Smooth muscle cell (in vitro differentiated cells): ENCODE measurements around the gene GALNT9. TPM values are rescaled to one million over a fixed set of nuclear protein-coding genes. Genes with fewer than 3 reads are reported as not detected.

Source experiments
- DNase-seq: peaks from one replicate; lab custom pipeline; 2025; ENCODE audit not compliant: unreplicated experiment; lab: John Stamatoyannopoulos, UW
- H2AFZ ChIP-seq: fragments of 200-600 bp; sonication (generic); 2 replicates; pipeline ENCODE4 v1.6.0; 2016; ENCODE audit warnings: antibody characterized with exemption, low read depth, mild to moderate bottlenecking
- H3F3A ChIP-seq: fragments of 200-600 bp; sonication (generic); 2 replicates; pipeline ENCODE4 v1.6.0; 2017; ENCODE audit warnings: antibody characterized with exemption, low read depth
- H3K27ac ChIP-seq: fragments of 200-600 bp; sonication (generic); 2 replicates; pipeline ENCODE4 v1.5.1; 2016; ENCODE audit warnings: low read depth, mild to moderate bottlenecking
- H3K27me3 ChIP-seq: fragments of 200-600 bp; sonication (generic); 2 replicates; pipeline ENCODE4 v1.6.1; 2016; ENCODE audit warnings: low read depth, mild to moderate bottlenecking
- H3K36me3 ChIP-seq: fragments of 200-600 bp; sonication (generic); 2 replicates; pipeline ENCODE4 v1.5.1; 2016; ENCODE audit warnings: low read depth
- H3K4me1 ChIP-seq: fragments of 200-600 bp; sonication (generic); 2 replicates; pipeline ENCODE4 v1.5.1; 2016; ENCODE audit warnings: low read depth
- H3K4me2 ChIP-seq: fragments of 200-600 bp; sonication (generic); 2 replicates; pipeline ENCODE4 v1.6.0; 2016; ENCODE audit warnings: mild to moderate bottlenecking
- H3K4me3 ChIP-seq: fragments of 200-600 bp; sonication (generic); 2 replicates; pipeline ENCODE4 v1.5.1; 2016; ENCODE audit warnings: mild to moderate bottlenecking
- H3K79me2 ChIP-seq: fragments of 200-600 bp; sonication (generic); 2 replicates; pipeline ENCODE4 v1.6.0; 2016; ENCODE audit warnings: low read depth, mild to moderate bottlenecking
- H3K9ac ChIP-seq: fragments of 200-600 bp; sonication (generic); 2 replicates; pipeline ENCODE4 v1.6.0; 2016; ENCODE audit warnings: low read depth
- H3K9me3 ChIP-seq: fragments of 200-600 bp; sonication (generic); replicated peaks from 2 replicates; pipeline ENCODE4 v1.5.1; 2016; ENCODE audit warnings: low read depth
- H4K20me1 ChIP-seq: fragments of 200-600 bp; sonication (generic); 2 replicates; pipeline ENCODE4 v1.6.0; 2016; ENCODE audit warnings: low read depth
- CTCF ChIP-seq: fragments of 200-600 bp; sonication (generic); IDR thresholded peaks from 2 replicates; pipeline ENCODE4 v1.5.1; 2017; ENCODE audit warnings: borderline replicate concordance, mild to moderate bottlenecking, antibody characterized with exemption; ENCODE audit not compliant: insufficient read depth, poor library complexity, severe bottlenecking
- WGBS: methylation state at CpG from one replicate; pipeline ENCODE4 v1.1.7; 2016; ENCODE audit warnings: low lambda C conversion rate; 5-methylcytosine and 5-hydroxymethylcytosine counted together
- polyA plus RNA-seq: library from polyadenylated mRNA; unstranded; fragments of >200 nt; fragmentation: Nextera tagmentation; extraction: Ambion mirVana; gene quantifications from 2 replicates; pipeline ENCODE4 v1.2.1, GENCODE V29; 2016
- total RNA-seq: library from RNA; depleted of rRNA; stranded (reverse); fragments of >200 nt; gene quantifications from 2 replicates; pipeline ENCODE4 v1.2.3, GENCODE V29; 2014

GALNT9 gene
- total and polyA plus RNA-seq, 2 experiments from 2014 or later, result 1.1 TPM; not detected in 1

DNA sequence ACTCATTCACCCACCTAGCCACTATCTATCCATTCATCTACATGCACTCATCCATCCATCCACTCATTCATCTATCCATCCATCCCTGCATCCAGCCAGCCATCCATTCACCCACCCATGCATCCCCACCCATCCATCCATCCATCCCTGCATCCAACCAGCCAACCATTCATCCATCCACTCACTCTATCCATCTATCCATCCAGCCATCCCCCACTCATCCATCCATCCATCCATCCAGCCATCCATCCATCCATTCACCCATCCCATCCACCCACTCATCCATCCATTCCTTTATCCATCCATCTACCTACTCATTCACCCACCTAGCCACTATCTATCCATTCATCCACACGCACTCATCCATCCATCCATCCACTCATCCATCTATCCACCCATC, 112.0 kb downstream of the GALNT9 start:
- WGBS, result 100% methylated on average over 1 of the region's 1 CpG
- TF ChIP-seq CTCF, result no peak
- Histone ChIP-seq H3K9me3 (no peaks in the 10 kb centered on the region), H3K9ac (no peak overlapping the region), H4K20me1 (no peaks in the 10 kb centered on the region), H3K79me2 (no peaks in the 10 kb centered on the region), H3K4me3 (no peak overlapping the region), H3K36me3 (no peaks in the 10 kb centered on the region), H2AFZ (no peak overlapping the region), H3K27me3 (peaks cover 14% of the 10 kb centered on the region), H3K4me2 (no peak overlapping the region), H3K27ac (no peak overlapping the region), H3F3A (no peaks in the 10 kb centered on the region), H3K4me1 (no peaks in the 10 kb centered on the region)
- no peak for DNase-seq

DNA sequence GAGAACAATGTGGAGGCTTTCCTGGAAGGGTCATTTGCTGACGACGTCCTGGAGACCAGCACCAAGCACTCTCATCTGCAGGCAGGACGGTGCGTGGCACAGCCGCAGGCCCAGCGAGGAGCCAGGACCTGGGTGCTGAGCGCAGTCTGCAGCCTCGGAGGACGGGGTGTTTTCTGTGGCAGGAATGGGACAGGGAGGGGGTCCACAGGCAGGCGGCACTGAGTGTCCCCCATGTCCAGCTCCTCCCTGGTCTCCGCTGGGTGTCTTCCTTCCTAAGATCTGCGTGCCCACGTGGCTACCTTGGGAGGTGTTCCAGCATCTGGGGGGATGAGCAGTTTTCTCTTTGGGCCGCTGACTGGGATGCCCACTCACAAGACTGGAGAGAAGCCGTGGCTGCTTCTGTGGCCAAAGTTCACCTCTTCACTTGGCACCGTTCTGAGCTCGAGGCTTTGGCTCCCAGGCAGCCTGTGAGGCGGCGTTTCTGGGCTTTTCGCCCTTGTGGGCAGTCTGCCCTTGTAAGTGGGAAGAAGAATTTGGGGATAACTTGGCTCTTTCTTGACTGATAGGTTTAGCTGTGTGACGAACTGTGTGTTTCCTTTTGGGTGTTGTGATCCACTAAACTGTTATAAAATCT, 112.9 kb downstream of the GALNT9 start:
- H4K20me1 ChIP-seq, result no peaks in the 10 kb centered on the region
- H3K4me1 ChIP-seq, result no peaks in the 10 kb centered on the region
- DNase-seq, result no peak
- no peak overlapping the region for H2AFZ ChIP-seq
- no peak for TF ChIP-seq CTCF
- no peaks in the 10 kb centered on the region for H3K36me3 ChIP-seq
- H3K9me3 ChIP-seq, result no peaks in the 10 kb centered on the region
- no peaks in the 10 kb centered on the region for H3F3A ChIP-seq
- H3K4me2 ChIP-seq, result no peak overlapping the region
- no peak overlapping the region for H3K9ac ChIP-seq
- H3K27ac ChIP-seq, result no peak overlapping the region
- H3K79me2 ChIP-seq, result no peaks in the 10 kb centered on the region
- peaks cover 14% of the 10 kb centered on the region for H3K27me3 ChIP-seq
- 82% methylated on average over 21 of the region's 21 CpGs for WGBS
- H3K4me3 ChIP-seq, result no peak overlapping the region

DNA sequence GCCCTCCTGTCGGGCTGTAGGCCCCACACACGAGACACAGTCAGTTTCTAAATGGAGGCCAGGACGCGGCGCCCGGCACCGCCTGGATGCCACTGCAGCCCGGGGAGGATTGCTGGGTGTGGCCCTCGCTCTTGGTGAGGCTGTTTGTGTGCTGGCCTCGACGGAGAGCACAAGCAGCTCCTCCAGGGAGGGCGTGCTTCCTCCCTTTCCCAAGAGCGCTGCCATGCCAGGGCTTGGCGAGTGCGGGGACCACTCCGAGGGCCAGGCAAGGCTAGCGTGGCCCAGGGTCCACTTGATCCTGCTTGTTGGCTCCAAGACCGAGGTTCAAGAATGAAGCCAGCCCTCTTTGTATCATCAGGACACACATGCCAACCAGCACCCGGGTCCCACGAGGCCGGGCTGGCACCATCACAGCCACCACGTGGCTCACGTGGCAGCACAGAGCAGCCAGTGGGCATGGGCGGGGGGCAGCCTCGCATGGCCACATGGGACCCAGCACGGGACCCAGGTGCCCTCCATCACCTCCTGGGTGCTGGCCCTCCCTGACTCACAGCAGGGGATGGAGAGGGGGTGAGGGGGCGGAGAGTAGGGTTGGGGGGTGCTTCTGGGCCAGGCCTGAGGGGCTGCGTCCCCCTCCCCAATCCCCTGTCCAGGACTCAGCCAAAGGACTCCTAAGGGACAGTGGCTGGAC, 113.9 kb downstream of the GALNT9 start:
- Histone ChIP-seq H3K27ac (no peak overlapping the region), H3K27me3 (peaks cover 14% of the 10 kb centered on the region), H3K36me3 (no peaks in the 10 kb centered on the region), H3K9me3 (no peaks in the 10 kb centered on the region), H2AFZ (no peak overlapping the region), H3K9ac (no peak overlapping the region), H4K20me1 (no peaks in the 10 kb centered on the region), H3K79me2 (no peaks in the 10 kb centered on the region), H3F3A (no peaks in the 10 kb centered on the region), H3K4me2 (no peak overlapping the region), H3K4me1 (no peaks in the 10 kb centered on the region), H3K4me3 (no peak overlapping the region)
- TF ChIP-seq CTCF, result no peak
- no peak for DNase-seq
- WGBS, result 89% methylated on average over 27 of the region's 28 CpGs
